K562 (cell line): ENCODE data around the gene VPS11. TPM values are rescaled to one million over a fixed set of nuclear protein-coding genes. Genes with fewer than 3 reads are reported as not detected.

Experiments used
- CHAMP1 ChIP-seq: fragments of 450-650 bp; IDR thresholded peaks from 2 replicates; pipeline ENCODE4 v1.6.1; 2016; ENCODE audit warnings: mild to moderate bottlenecking
- DACH1 ChIP-seq: fragments of 450-650 bp; IDR thresholded peaks from 2 replicates; pipeline ENCODE4 v1.6.1; 2018; ENCODE audit not compliant: partially characterized antibody
- EGR1 ChIP-seq: fragments of 450-650 bp; conservative IDR thresholded peaks from 2 replicates; pipeline ENCODE4 v1.6.1; 2017; ENCODE audit warnings: mild to moderate bottlenecking
- KDM5B ChIP-seq: fragments of 200-600 bp; sonication (generic); IDR thresholded peaks from 2 replicates; pipeline ENCODE4 v1.6.1; 2012; ENCODE audit warnings: low read depth, mild to moderate bottlenecking, moderate library complexity, low read length, control low read depth, inconsistent platforms; ENCODE audit not compliant: insufficient replicate concordance
- MYC ChIP-seq, 2 experiments: fragments of 250-450 bp in 1 of 2; sonication (Bioruptor Pico) in 1 of 2; IDR thresholded peaks; 2 replicates each; pipeline versions ENCODE4 v1.5.1 to v1.6.1; 2012 to 2021; ENCODE audit warnings: low read depth in 2 of 2, borderline replicate concordance in 1 of 2, improper control_type of control experiment in 1 of 2, low read length in 1 of 2, mild to moderate bottlenecking in 1 of 2, moderate library complexity in 1 of 2
- NFYB ChIP-seq: IDR thresholded peaks from 2 replicates; pipeline ENCODE4 v1.6.1; 2011; ENCODE audit warnings: mild to moderate bottlenecking, moderate library complexity; ENCODE audit not compliant: insufficient read length; ENCODE audit errors: extremely low read depth
- POLR3G ChIP-seq: IDR thresholded peaks from 2 replicates; pipeline ENCODE4 v1.6.1; 2011; ENCODE audit not compliant: insufficient read length, insufficient replicate concordance; ENCODE audit errors: extremely low read depth
- PTRF ChIP-seq: fragments of 450-650 bp; IDR thresholded peaks from 2 replicates; pipeline ENCODE4 v1.6.1; 2016; ENCODE audit warnings: mild to moderate bottlenecking, missing genetic modification characterization, missing compliant biosample characterization
- RBM15 ChIP-seq: fragments of 200-400 bp; formaldehyde crosslinking; IDR thresholded peaks from 2 replicates; pipeline ENCODE4 v1.6.1; 2018; ENCODE audit warnings: mild to moderate bottlenecking, low read length, moderate library complexity; ENCODE audit not compliant: insufficient read depth
- SP2 ChIP-seq: IDR thresholded peaks from 2 replicates; pipeline ENCODE4 v1.6.1; 2011; ENCODE audit warnings: mild to moderate bottlenecking, low read depth, low read length, moderate library complexity; ENCODE audit not compliant: poor library complexity, severe bottlenecking; ENCODE audit errors: extremely low read depth
- SRSF7 ChIP-seq: fragments of 200-400 bp; formaldehyde crosslinking; optimal IDR thresholded peaks from 2 replicates; pipeline ENCODE3; 2017; ENCODE audit warnings: mild to moderate bottlenecking, low read depth, low read length
- STAG1 ChIP-seq: sonication (generic); formaldehyde crosslinking; IDR thresholded peaks from 2 replicates; pipeline ENCODE4 v1.5.0; 2020; ENCODE audit warnings: missing genetic modification reagents, borderline replicate concordance
- TAF1 ChIP-seq: IDR thresholded peaks from 2 replicates; pipeline ENCODE4 v1.6.1; 2011; ENCODE audit warnings: mild to moderate bottlenecking, low read length, moderate library complexity; ENCODE audit not compliant: insufficient read depth, control insufficient read depth, severe bottlenecking; ENCODE audit errors: extremely low read depth
- TCF3 ChIP-seq: sonication (generic); formaldehyde crosslinking; IDR thresholded peaks from 2 replicates; pipeline ENCODE4 v1.4.0; 2020; ENCODE audit warnings: mild to moderate bottlenecking, missing genetic modification reagents
- TCF7L2 ChIP-seq: fragments of 150-350 bp; IDR thresholded peaks from 2 replicates; pipeline ENCODE4 v1.6.1; 2016; ENCODE audit warnings: low read depth, mild to moderate bottlenecking, low read length, moderate library complexity
- TEAD1 ChIP-seq, 2 experiments: fragments of 450-650 bp in 1 of 2; sonication (generic) in 1 of 2; formaldehyde crosslinking; IDR thresholded peaks; 2 replicates each; pipeline versions ENCODE4 v1.4.0 to v1.8.0; 2020 to 2022; ENCODE audit warnings: mild to moderate bottlenecking in 2 of 2, missing genetic modification reagents in 1 of 2
- TEAD4 ChIP-seq, 2 experiments: sonication (generic) in 1 of 2; formaldehyde crosslinking in 1 of 2; IDR thresholded peaks; 2 replicates each; pipeline versions ENCODE4 v1.6.1 to v1.8.0; 2012 to 2022; ENCODE audit warnings: borderline replicate concordance in 1 of 2, inconsistent platforms in 1 of 2, low read length in 1 of 2, mild to moderate bottlenecking in 1 of 2, missing genetic modification reagents in 1 of 2
- ZBTB7A ChIP-seq: IDR thresholded peaks from 2 replicates; pipeline ENCODE4 v1.6.1; 2011; ENCODE audit warnings: low read depth, mild to moderate bottlenecking, low read length, moderate library complexity, borderline replicate concordance; ENCODE audit not compliant: control insufficient read depth
- ZNF12 ChIP-seq: sonication (generic); formaldehyde crosslinking; IDR thresholded peaks from 2 replicates; pipeline ENCODE4 v1.4.0; 2020; ENCODE audit warnings: mild to moderate bottlenecking, missing genetic modification reagents
- ZNF655 ChIP-seq: fragments of 250-450 bp; sonication (Bioruptor Pico); IDR thresholded peaks from 2 replicates; pipeline ENCODE4 v1.5.0; 2021
- ZNF76 ChIP-seq: fragments of 250-450 bp; sonication (Bioruptor Pico); IDR thresholded peaks from 2 replicates; pipeline ENCODE4 v1.4.0; 2020; ENCODE audit warnings: mild to moderate bottlenecking, moderate library complexity, borderline replicate concordance
- polyA plus RNA-seq, 8 experiments: library from polyadenylated mRNA; depleted of rRNA in 4 of 8; stranded (reverse) in 5 of 8; unstranded in 3 of 8; fragments of >200 nt; fragmentation: Nextera tagmentation in 2 of 8; fragmentation: Illumina TruSeq in 1 of 8; extraction: Ambion mirVana in 2 of 8; extraction: Trizol in 1 of 8; gene quantifications; 2 replicates each; pipeline versions ENCODE4 v1.2.1 to v1.2.3, GENCODE V29; 2011 to 2014; ENCODE audit warnings: inconsistent platforms in 1 of 8, missing spikeins in 1 of 8
- total RNA-seq, 7 experiments: library from RNA; depleted of rRNA in 6 of 7; stranded (reverse); fragments of >200 nt in 6 of 7; fragmentation: Illumina TruSeq in 2 of 7; extraction: Trizol in 2 of 7; gene quantifications; 2 replicates each; pipeline versions ENCODE4 v1.2.1 to v1.2.3, GENCODE V29; 2011 to 2021; ENCODE audit warnings: low replicate concordance in 1 of 7

Gene VPS11
- total and polyA plus RNA-seq, 9 of the 15 experiments (the other 6 are each of a cell fraction or from before 2014, with no cell fraction given) = 14.1 to 35.5 (median 27.5) TPM

DNA sequence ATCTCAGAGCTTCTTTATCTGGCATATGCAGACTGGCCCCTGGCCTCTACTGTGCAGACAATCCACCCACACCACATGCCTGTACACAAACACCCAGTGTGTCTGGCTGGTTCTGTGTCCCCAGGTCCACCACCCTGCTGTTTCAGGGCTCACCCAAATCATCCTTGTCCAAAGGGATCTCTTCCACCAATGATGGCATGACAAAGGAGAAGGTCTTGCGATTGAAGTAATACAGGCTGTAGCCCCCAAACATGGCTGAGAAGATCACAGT is 38.6 kb upstream of the VPS11 start (continued):
- TF ChIP-seq DACH1 (no peak), ZNF12 (no peak), NFYB (no peak), CHAMP1 (no peak), KDM5B (no peak), TEAD1 (CRISPR knock-in tag; IDR thresholded peaks at IDR 0.05) (no peak), POLR3G (no peak), PTRF (tag) (no peak), RBM15 (no peak), TAF1 (no peak), TEAD4 (IDR thresholded peaks at IDR 0.05; ENCODE audit: low read length) (peak; percentile 31; the same call in 1 of the 2 replicates), TEAD4 (CRISPR knock-in tag; IDR thresholded peaks at IDR 0.05; ENCODE audit: borderline replicate concordance) (no peak), TCF7L2 (no peak), SRSF7 (no peak), ZNF76 (CRISPR knock-in tag) (no peak), MYC (IDR thresholded peaks at IDR 0.05; ENCODE audit: low read depth, low read length) (no peak), MYC (CRISPR knock-in tag; IDR thresholded peaks at IDR 0.05; ENCODE audit: borderline replicate concordance, low read depth) (no peak), STAG1 (no peak), SP2 (no peak), EGR1 (peak; percentile 60), TCF3 (CRISPR knock-in tag) (peak; percentile 59; the same call in 1 of the 2 replicates), ZBTB7A (no peak), ZNF655 (CRISPR knock-in tag) (no peak)
